Smooth muscle cell (in vitro differentiated cells): ENCODE measurements around the gene MAGI2. TPM values are rescaled to one million over a fixed set of nuclear protein-coding genes. Genes with fewer than 3 reads are reported as not detected.

ENCODE experiments used
- DNase-seq: peaks from one replicate; lab custom pipeline; 2025; ENCODE audit not compliant: unreplicated experiment; lab: John Stamatoyannopoulos, UW
- H2AFZ ChIP-seq: fragments of 200-600 bp; sonication (generic); 2 replicates; pipeline ENCODE4 v1.6.0; 2016; ENCODE audit warnings: antibody characterized with exemption, low read depth, mild to moderate bottlenecking
- H3F3A ChIP-seq: fragments of 200-600 bp; sonication (generic); 2 replicates; pipeline ENCODE4 v1.6.0; 2017; ENCODE audit warnings: antibody characterized with exemption, low read depth
- H3K27ac ChIP-seq: fragments of 200-600 bp; sonication (generic); 2 replicates; pipeline ENCODE4 v1.5.1; 2016; ENCODE audit warnings: low read depth, mild to moderate bottlenecking
- H3K27me3 ChIP-seq: fragments of 200-600 bp; sonication (generic); 2 replicates; pipeline ENCODE4 v1.6.1; 2016; ENCODE audit warnings: low read depth, mild to moderate bottlenecking
- H3K36me3 ChIP-seq: fragments of 200-600 bp; sonication (generic); 2 replicates; pipeline ENCODE4 v1.5.1; 2016; ENCODE audit warnings: low read depth
- H3K4me1 ChIP-seq: fragments of 200-600 bp; sonication (generic); 2 replicates; pipeline ENCODE4 v1.5.1; 2016; ENCODE audit warnings: low read depth
- H3K4me2 ChIP-seq: fragments of 200-600 bp; sonication (generic); 2 replicates; pipeline ENCODE4 v1.6.0; 2016; ENCODE audit warnings: mild to moderate bottlenecking
- H3K4me3 ChIP-seq: fragments of 200-600 bp; sonication (generic); 2 replicates; pipeline ENCODE4 v1.5.1; 2016; ENCODE audit warnings: mild to moderate bottlenecking
- H3K79me2 ChIP-seq: fragments of 200-600 bp; sonication (generic); 2 replicates; pipeline ENCODE4 v1.6.0; 2016; ENCODE audit warnings: low read depth, mild to moderate bottlenecking
- H3K9ac ChIP-seq: fragments of 200-600 bp; sonication (generic); 2 replicates; pipeline ENCODE4 v1.6.0; 2016; ENCODE audit warnings: low read depth
- H3K9me3 ChIP-seq: fragments of 200-600 bp; sonication (generic); replicated peaks from 2 replicates; pipeline ENCODE4 v1.5.1; 2016; ENCODE audit warnings: low read depth
- H4K20me1 ChIP-seq: fragments of 200-600 bp; sonication (generic); 2 replicates; pipeline ENCODE4 v1.6.0; 2016; ENCODE audit warnings: low read depth
- WGBS: methylation state at CpG from one replicate; pipeline ENCODE4 v1.1.7; 2016; ENCODE audit warnings: low lambda C conversion rate; 5-methylcytosine and 5-hydroxymethylcytosine counted together
- polyA plus RNA-seq: library from polyadenylated mRNA; unstranded; fragments of >200 nt; fragmentation: Nextera tagmentation; extraction: Ambion mirVana; gene quantifications from 2 replicates; pipeline ENCODE4 v1.2.1, GENCODE V29; 2016
- total RNA-seq: library from RNA; depleted of rRNA; stranded (reverse); fragments of >200 nt; gene quantifications from 2 replicates; pipeline ENCODE4 v1.2.3, GENCODE V29; 2014
- TF ChIP-seq, protein P1 (sequence below): fragments of 200-600 bp; sonication (generic); IDR thresholded peaks from 2 replicates; pipeline ENCODE4 v1.5.1; 2017; ENCODE audit warnings: borderline replicate concordance, mild to moderate bottlenecking, antibody characterized with exemption; ENCODE audit not compliant: insufficient read depth, poor library complexity, severe bottlenecking

Gene MAGI2
- total and polyA plus RNA-seq, 2 experiments from 2014 or later, result 3.4 to 10.7 TPM

DNA sequence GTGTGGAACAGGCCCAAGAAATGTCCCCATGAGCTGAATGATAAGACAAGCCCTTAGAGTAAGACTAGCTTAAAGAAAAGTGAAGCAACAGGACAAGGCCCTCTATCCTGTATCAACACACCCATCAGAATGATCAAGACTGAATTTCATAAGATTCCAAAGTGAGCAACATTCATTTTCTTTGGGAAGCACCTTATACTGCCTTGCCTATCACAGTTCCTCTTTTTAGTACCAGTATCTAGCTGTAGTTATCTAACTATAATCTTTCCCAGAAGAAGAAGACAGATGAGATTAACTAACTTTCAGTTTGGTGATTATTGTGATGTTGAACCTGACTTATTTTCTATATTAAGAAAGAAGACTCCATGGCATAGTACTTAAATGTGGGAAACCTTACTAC lies 1263.7 kb downstream of the MAGI2 start:
- no peaks in the 10 kb centered on the region for H3K79me2 ChIP-seq
- H3K27me3 ChIP-seq, result no peaks in the 10 kb centered on the region
- no peak overlapping the region for H3K27ac ChIP-seq
- H3K9ac ChIP-seq, result no peak overlapping the region
- H3K4me3 ChIP-seq, result no peak overlapping the region
- no peaks in the 10 kb centered on the region for H3K36me3 ChIP-seq
- H3K4me2 ChIP-seq, result no peak overlapping the region
- no peaks in the 10 kb centered on the region for H3F3A ChIP-seq
- H3K9me3 ChIP-seq, result no peaks in the 10 kb centered on the region
- no peaks in the 10 kb centered on the region for H3K4me1 ChIP-seq
- DNase-seq, result no peak
- H4K20me1 ChIP-seq, result no peaks in the 10 kb centered on the region
- TF ChIP-seq, protein P1, sequence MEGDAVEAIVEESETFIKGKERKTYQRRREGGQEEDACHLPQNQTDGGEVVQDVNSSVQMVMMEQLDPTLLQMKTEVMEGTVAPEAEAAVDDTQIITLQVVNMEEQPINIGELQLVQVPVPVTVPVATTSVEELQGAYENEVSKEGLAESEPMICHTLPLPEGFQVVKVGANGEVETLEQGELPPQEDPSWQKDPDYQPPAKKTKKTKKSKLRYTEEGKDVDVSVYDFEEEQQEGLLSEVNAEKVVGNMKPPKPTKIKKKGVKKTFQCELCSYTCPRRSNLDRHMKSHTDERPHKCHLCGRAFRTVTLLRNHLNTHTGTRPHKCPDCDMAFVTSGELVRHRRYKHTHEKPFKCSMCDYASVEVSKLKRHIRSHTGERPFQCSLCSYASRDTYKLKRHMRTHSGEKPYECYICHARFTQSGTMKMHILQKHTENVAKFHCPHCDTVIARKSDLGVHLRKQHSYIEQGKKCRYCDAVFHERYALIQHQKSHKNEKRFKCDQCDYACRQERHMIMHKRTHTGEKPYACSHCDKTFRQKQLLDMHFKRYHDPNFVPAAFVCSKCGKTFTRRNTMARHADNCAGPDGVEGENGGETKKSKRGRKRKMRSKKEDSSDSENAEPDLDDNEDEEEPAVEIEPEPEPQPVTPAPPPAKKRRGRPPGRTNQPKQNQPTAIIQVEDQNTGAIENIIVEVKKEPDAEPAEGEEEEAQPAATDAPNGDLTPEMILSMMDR, result no peak
- no peak overlapping the region for H2AFZ ChIP-seq

GRCh38 chr7:78185149-78185745 lies 1268.2 kb downstream of the MAGI2 start:
- Histone ChIP-seq H3K4me2 (no peak overlapping the region), H3K27me3 (peaks cover 6% of the 10 kb centered on the region), H3K4me1 (no peaks in the 10 kb centered on the region), H3K4me3 (no peak overlapping the region), H3K9me3 (no peaks in the 10 kb centered on the region), H2AFZ (no peak overlapping the region), H3K79me2 (no peaks in the 10 kb centered on the region), H3F3A (no peaks in the 10 kb centered on the region), H3K9ac (no peak overlapping the region), H3K27ac (no peak overlapping the region), H4K20me1 (no peaks in the 10 kb centered on the region), H3K36me3 (no peaks in the 10 kb centered on the region)
- TF ChIP-seq, protein P1, result no peak
- no peak for DNase-seq
- 81% methylated on average over 4 of the region's 4 CpGs for WGBS

DNA sequence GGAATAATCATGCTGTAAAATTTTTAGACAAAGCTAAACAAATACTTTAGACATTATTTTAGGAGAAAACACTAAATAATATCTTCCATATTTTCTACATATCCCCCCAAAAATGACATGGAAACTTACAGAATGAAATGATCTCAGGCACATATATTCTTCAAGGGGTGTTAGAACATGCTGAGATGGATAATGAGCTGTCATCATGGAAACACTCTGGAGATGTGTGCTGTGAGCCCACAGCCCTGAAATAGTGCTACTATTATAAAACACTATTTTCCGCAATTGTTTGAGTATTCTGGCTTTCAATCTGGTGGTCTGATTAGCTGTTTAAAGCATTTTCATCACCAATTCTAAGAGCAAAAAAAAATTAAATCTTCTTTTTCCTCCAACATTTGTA lies 1269.2 kb downstream of the MAGI2 start:
- Histone ChIP-seq H4K20me1 (no peaks in the 10 kb centered on the region), H3K4me3 (no peak overlapping the region), H3F3A (no peaks in the 10 kb centered on the region), H3K36me3 (no peaks in the 10 kb centered on the region), H3K9ac (no peak overlapping the region), H2AFZ (no peak overlapping the region), H3K27ac (no peak overlapping the region), H3K4me2 (no peak overlapping the region), H3K27me3 (peaks cover 6% of the 10 kb centered on the region), H3K9me3 (no peaks in the 10 kb centered on the region), H3K79me2 (no peaks in the 10 kb centered on the region), H3K4me1 (no peaks in the 10 kb centered on the region)
- 100% methylated on average over 1 of the region's 1 CpG for WGBS
- TF ChIP-seq, protein P1, result no peak
- DNase-seq, result no peak

DNA sequence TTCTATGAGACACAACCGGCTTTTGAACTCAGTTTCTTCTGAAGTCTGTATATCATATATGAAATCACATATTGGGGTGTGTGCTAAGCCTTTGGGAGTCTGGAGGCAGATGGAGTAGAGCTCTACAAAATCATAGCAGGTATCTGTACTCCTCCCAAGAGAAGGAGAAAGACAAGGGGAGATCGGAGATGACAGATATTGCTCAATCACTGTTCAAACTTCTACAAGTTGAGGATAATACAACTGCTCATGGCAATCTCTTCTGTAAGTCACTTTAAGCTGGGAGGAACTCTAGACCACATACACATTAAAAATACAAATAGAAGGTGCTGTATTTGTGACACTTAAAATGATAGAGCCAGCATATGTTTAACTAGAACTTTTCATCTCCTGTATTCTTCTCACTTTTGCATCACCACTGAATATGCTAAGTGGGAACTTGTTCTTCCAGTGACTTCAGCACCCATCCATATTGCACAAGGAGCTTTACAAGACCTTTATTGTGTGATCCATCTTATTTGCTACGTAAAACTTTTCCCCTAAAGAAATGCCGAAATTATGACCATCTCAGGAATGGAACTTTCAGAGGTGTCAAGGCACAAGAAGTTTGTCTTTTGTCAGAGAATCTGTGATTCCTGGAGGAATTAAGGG lies 1273.5 kb downstream of the MAGI2 start:
- Histone ChIP-seq H3K9me3 (no peaks in the 10 kb centered on the region), H3K4me3 (no peak overlapping the region), H3K4me1 (no peaks in the 10 kb centered on the region), H3K4me2 (no peak overlapping the region), H3K9ac (no peak overlapping the region), H2AFZ (no peak overlapping the region), H3K27me3 (peaks cover 6% of the 10 kb centered on the region), H3F3A (no peaks in the 10 kb centered on the region), H3K27ac (no peak overlapping the region), H3K79me2 (no peaks in the 10 kb centered on the region), H4K20me1 (no peaks in the 10 kb centered on the region), H3K36me3 (no peaks in the 10 kb centered on the region)
- DNase-seq, result no peak
- TF ChIP-seq, protein P1, result no peak
- 98% methylated on average over 4 of the region's 4 CpGs for WGBS
